NOMO-1 (cell line): ENCODE measurements around the gene CDK14.
"Not testable (repeated sequence)": the region's sequence is repeated elsewhere in the genome, so short reads cannot be mapped to it uniquely, and the experiment has no call there.

Source experiments
- DNase-seq, 2 experiments: peaks; one replicate each; lab custom pipeline; 2025; ENCODE audit not compliant: unreplicated experiment in 2 of 2; lab: John Stamatoyannopoulos, UW

CDK14 gene

DNA sequence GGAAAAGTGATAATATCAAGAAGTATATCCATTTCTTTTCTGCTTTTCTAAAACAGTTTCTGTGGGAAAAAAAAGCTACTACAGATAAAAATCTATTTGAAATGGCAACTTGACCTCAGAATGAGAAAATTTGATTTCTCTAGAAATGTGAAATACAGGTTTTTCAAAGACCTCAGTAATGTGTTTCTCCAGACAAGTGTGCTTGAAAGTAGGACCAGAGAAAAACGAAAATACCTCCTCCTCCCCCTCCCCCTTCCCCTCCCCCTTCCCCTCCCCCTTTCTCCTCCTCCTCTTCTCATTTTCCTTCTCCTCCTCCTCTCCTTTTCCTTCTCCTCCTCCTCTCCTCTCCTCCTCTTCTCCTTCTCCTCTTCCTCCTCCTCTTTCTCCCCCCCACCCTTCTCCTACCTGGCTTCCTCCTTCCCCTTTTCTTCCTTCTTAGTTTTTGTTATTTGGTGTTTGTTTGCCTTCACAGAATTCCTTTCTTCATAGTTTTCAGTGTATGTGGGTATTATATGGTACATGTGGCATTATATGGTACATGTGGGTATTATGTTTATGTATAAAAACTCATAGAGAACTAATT is 179.4 kb downstream of the CDK14 start:
- no peak for DNase-seq

DNA sequence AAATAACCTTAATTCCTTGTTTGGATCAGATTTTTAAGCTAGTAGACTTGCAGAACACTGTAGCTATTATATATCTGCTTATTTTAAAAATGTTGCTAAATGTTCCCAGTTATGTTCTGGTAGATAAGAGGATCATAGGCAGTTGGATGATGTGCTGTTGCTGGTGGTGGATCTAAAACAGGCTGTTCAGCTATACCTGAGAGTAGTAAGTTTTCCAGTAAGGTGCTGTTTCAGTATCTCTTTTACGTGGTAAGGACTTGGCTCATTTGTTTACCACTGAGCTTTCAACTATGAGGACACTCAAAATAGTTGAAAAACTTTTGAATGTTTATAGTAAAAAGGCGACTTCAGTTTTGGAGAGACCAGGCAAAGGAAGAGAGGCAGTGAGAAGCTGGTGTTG is 180.9 kb downstream of the CDK14 start:
- no peak for DNase-seq

DNA sequence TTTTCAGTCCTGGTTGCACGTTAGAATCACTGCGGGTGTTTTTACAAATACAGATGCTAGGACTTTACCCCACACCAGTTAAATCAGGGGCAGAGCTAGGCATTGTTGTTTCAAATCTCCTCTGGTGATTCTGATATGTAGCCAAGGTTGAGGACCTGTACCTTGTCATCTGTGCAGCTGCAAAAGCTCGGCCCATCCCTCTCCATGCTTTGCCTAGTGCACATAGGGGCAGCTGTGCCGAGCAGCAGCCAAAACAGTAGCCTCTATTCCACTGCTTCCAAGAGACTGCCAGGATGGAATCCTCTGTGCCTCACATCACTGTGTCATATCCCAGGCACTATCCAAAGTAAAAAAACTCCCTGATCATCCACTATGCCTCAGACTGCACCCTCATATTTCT is 181.3 kb downstream of the CDK14 start:
- no peak for DNase-seq

DNA sequence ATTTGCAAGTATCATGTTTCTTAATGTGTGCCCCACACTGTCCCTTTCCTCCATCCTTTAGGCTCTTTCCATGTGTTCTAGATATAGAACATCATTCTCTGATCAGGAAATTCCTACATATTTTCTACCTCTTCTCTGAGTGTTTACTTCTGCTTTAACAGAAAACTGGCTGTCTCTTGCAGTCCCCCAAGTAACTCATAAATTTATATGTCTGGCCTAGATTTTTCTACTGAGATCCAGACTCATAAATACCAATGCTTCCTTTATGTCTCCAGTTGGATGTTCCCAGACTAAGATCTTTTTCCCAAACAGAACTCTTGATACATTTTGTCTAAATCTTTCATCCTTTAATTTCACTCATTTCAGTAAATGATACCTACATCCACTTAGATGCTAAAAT is 181.8 kb downstream of the CDK14 start:
- DNase-seq = no peak

DNA sequence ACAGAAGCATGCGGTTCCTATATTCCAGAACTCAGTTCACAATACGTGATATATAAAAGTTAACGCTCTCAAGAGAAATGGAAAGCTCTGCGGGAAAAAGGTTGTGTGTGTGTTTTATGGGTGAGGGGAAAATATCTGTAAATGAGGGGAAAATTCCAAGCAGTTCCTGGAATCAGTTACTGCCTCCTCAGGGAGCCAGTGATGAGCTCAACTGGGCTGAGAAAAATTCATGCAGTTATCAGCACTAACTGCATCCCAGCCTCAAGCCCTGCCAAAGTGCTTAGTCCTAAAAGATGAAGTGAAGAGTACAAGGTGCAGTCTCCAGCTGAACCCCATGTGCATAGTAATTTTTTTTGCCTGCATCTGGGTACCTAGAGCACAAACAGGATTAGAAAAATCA is 191.9 kb downstream of the CDK14 start:
- DNase-seq = no peak

DNA sequence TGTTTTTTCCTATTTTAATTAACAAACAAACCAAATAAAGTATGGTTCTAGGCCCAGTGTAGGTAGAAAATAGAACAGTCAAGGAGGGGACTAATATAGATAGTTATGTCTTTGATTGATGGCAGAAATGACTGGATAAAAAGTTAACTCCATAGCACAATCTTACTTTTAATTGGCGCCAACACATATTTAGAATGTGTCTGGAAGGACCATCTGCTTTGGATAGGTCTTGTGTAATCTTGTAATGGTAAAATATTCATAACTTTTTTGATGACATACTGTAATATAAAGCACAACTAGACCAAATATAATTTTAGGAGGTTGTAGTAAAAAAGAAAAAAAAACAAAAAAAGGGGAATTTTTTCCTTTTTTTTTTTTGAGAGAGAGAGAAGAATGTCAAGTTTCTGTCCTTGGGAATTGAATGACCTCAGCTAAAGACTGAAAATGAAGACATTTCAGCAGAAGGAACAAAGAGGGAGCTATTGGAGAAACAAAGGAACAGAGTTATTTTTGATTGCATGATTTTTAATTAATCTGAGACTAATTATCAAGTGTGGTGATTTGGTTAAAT is 193.7 kb downstream of the CDK14 start:
- DNase-seq = no peak

DNA sequence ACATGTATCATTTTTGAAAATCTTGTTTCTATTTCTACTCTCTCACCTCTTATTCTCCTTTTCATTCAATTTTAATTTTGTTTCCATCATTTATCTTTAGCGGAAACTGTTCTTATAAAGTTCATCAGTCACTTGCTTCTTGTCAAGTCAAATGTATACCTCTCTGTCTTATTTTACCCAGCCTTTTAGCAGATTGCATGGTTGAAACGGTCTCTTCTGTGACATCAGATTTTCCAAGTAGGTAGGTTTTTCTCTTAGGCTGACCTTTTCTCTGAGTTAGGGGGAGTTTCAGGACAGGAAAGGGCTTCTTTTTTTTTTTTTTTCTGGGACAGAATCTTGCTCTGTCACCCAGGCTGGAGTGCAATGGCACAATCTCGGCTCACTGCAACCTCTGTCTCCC is 195.5 kb downstream of the CDK14 start:
- DNase-seq = no peak

DNA sequence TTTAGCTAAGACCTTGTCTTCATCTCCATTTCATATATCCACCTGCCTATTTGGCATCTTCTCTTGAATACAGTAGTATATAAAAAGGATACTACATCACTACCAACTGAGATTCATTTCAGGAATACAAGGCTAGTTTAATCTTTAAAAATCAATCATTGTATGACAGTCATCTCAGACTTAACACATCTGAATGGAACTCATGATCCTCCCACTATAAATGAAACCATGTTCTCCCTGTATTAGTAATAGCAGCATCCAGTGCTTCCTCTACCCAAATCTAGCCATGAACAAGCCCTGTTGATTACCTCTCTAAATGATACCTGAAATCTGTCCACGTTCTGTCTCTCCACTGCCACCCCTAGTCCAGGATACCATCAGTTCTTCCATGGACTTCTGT is 196.2 kb downstream of the CDK14 start:
- no peak for DNase-seq

DNA sequence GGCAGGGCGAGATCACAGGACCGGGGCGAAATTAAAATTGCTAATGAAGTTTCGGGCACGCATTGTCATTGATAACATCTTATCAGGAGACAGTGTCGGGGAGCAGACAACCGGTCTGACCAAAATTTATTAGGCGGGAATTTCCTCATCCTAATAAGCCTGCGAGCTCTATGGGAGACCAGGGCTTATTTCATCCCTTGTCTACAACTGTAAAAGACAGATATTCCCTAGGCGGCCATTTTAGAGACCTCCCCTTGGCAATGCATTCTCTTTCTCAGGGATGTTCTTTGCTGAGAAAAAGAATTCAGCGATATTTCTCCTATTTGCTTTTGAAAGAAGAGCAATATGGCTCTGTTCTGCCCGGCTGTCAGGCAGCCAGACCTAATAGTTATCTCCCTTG is 198.1 kb downstream of the CDK14 start:
- DNase-seq = not testable (repeated sequence)

DNA sequence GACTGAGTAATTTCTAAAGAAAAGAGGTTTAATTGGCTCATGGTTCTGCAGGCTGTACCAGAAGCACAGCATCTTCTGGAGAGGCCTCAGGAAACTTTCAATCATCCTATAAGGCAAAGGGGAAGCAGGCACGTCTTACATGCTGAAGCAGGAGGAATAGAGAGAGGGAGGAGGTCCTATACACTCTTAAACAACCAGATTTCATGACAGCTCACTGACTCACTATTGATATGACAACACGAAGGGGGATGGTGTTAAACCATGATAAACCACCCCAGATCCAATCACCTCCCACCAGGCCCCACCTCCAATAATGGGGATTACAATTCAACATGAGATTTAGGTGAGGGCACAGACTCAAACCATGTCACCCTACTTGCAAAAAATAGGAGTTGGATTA is 201.5 kb downstream of the CDK14 start:
- no peak for DNase-seq

DNA sequence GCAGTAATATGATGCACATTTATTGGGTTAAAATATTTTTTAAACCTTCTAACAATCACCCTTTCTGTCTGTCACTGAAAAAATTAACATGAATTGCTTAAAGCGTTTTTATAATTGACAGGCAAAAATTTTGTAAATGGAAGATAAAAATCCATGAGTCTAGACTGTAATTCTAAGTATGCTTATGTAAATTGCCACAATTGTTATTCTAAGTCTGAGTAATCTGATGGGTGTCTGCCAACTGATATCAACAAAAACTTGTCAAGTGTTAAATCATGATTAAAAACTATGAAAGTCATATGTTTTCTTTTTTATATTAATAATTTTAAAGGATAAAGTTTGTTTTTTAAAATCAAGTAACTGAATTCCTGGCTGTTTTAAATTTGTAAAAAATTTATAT is 208.2 kb downstream of the CDK14 start:
- DNase-seq = no peak

DNA sequence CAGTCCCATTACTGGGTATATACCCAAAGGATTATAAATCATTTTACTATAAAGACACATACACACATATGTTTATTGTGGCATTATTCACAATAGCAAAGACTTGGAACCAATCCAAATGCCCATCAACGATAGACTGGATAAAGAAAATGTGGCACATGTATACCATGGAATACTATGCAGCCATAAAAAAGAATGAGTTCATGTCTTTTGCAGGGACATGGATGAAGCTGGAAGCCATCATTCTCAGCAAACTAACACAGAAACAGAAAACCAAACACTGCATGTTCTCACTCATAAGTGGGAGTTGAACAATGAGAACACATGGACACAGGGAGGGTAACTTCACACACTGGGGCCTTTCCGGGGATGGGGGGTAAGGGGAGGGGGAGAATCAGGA is 219.4 kb downstream of the CDK14 start:
- not testable (repeated sequence) for DNase-seq

DNA sequence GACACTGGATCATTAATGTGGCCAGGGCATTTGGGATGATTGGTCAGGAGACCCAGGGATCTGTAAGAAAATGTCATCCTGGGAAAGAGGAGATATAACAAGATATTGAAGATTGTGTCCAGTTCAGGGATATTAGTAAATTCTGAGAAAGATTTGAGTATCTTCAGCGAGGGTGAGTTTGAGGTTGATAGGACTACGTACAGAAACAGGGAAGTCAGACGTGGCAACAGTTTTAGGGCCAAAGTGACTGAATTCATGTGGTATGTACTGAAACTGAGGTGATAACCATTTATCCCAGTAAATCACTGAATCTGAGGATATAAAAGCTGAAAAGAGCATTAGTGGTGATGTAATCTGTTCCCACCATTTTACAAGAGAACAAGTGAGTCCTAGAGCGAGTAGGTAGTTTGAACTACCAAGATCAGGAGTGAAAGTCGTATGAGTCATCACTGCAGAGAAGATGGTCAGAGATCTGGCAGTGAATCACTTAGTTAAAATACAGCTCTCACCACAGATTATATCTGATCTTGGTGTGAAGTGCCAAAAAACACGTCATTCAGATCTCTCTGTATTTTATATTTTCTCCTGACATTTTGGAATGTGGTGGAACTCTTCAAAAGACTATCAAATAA is 220.5 kb downstream of the CDK14 start:
- DNase-seq = peak; percentile 66 to 96

DNA sequence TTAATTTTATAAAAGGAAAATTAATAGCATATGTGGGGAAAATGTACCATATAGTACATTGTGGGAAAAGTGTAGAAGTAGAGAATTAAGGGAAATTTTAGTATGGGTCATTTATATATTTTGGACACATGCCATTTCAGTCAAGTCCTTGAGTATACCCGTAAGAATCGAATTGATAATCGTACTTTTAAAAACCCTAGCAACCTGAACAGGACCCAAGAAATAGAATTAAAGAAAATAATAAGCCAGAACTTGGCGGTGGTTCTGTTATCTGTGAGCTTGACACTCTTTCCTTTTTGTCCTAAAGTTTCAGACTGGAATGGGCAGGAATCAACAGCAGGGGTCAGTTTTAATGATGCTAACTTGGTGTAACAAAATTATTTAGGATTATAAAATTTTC is 221.0 kb downstream of the CDK14 start:
- DNase-seq = no peak

DNA sequence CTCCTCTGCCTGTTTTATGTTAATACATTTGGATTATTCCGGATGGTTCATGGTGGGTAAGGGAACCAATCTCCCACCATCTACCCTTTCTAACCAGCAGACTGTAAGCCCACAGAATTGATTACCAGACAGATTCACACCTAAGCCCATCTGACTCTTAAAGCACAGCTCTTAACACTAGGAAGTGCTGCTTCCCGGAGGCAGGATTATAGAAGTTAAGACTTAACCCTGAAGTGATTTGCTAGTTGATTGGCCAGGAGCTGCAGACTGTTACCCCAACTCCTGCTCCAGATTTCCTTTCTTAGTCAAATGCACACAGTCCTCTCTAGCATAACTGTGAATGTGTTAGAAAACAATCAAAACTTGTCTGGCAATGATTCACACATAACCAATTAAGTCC is 221.7 kb downstream of the CDK14 start:
- no peak for DNase-seq

DNA sequence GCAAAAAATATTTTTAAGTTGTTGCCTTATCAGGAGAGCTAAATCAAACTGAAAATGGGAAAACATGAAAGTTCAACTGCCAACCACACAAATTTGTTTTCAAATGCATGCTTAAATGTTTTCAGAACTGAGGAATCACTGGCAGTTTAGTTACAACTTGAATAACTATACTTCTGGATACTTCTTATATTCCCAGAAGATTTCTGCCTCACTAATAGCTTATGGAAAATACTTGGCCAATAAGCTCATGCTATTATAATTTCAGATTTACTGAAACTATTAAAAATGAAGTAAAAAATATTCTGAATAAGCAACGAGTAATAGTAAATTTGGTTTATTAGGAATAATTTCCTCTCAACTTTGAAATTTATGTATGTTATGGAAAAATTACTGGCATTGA is 222.2 kb downstream of the CDK14 start:
- no peak for DNase-seq

DNA sequence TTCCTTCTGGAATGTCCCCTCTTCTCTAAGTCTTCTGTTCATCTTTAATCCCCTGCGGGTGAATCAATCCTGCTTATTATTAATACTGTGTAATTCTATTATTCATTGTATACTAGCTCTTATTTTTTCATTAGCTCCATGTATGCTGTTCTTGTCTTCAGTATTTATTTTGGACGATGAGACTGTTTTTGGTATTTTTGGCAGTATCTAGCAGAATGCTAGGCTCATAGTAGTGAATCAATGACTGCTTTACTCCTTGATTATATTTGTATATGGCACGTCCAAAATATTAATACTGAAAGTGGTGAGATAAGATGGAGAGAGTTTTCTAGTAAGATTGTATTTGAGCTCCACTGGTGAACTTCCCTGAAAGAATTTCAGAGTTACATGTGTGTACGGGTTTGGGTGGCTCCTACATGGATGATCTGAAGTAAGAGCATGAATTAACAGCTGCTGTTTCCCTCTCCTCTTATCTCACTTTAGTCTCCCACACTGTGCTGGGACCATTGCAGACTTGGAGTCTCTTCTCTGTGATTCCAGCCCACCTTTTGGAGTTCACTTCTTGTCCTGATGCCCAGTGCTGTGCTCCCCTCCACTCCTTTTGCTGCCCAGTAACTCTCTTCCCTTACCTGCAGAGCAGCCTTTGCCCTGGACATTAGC is 226.0 kb downstream of the CDK14 start:
- DNase-seq = no peak

DNA sequence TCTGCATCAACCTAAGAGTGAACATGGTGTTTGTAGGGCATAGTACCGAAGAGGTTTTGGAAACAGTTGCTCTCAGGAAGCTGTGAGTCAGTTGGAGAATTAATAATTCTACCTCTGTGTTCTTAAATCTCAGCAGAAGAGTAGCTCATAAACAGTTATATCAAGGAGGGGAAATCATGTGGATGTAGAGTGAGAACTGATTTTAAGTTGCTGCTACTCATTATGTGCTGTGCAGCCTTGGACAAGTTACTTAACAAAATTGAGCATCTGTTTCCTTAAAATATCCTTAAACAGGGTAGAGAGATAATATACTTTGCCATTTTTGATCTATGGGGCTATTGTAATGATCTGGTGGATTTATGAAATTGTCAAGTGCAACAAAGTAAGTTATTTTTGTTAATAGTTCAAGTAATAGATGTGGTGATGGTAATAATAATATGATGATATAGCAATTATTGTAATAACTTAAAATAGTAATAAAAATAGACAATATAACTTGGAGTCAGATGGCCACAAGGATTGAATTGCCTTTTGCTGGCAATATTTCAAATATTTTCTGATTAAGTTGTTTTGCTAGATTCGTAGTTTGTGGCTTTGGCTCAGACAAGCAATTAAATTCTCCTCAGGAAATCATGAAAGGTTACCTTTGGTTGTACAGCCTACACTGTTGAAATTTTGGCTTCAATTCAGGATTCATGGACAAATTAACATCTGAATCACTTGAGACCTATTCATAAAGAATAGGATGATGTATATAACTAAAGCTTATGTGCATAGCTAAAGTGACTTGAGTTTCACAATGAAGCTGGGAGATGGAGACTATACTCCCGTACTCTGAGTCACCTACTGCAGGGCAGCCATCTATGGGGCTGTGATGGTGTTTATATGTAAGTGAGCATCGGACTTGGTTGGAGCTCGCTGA is 228.5 kb downstream of the CDK14 start:
- no peak for DNase-seq

DNA sequence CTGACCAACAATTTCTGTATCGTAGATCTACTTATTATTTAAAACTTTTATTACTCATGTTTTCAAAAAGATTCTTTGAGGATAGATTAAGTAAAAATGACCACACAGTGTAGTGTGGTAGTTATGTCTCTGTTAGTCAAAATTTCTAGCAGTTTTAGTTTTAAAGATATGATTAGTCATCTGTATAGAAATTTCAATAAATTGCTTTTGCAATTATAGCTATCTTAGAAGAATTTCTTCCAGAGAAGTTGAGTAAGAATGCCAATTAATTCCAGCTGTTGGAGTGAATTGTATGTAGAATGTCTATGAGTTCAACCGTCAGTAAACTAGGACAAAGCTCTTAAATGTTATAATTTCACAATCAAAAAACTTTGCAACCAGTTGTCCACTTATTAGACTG is 229.7 kb downstream of the CDK14 start:
- no peak for DNase-seq

DNA sequence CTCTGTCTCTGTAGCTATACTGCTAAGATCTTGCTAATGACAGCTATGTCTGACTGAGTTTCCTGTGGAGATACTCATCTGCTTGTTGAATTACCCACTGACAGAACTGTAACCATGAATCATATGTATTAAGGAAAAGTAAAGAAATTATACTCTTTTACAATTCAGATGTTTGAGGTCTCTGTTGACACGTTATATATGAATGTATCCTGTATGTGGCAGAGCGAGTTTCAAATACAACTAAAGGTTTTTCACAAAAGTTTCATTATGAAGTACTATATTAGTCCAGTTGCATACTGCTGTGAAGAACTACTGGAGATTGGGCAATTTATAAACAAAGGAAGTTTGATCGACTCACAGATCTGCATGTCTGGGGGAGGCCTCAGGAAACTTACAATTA is 232.5 kb downstream of the CDK14 start:
- DNase-seq = no peak

DNA sequence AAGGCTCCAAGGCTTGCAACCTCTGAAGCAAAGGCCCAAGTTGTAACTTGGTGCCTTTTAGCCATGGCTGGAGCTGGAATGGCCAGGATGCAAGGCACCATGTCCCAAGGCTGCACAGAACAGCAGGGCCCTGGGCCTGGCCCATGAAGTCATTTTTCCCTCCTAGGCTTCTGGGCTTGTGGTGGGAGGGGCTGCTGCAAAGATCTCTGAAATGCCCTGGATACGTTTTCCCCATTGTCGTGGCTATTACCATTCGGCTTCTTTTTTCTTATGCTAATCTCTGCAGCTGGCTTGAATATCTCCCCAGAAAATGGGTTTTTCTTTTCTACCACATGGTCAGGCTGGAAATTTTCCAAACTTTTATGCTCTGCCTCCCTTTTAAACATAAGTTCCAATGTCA is 234.2 kb downstream of the CDK14 start:
- DNase-seq = no peak
